ENCODE measurements around the gene GIGYF2. TPM values are rescaled to one million over a fixed set of nuclear protein-coding genes. Genes with fewer than 3 reads are reported as not detected.

Gene GIGYF2
- total RNA-seq, 1 donor from 2014 or later = 72.3 TPM

GRCh38 chr2:232870766-232871371, 173.7 kb downstream of the GIGYF2 start:
- Mint-ChIP-seq H3K27ac (peak overlapping the region; percentile 84), H3K4me3 (ENCODE audit: low read depth) (no peak overlapping the region), H3K27me3 (peaks cover 8% of the 10 kb centered on the region), H3K36me3 (ENCODE audit: insufficient read depth) (no peaks in the 10 kb centered on the region), H3K4me1 (ENCODE audit: low read depth) (no peaks in the 10 kb centered on the region), H3K9me3 (ENCODE audit: low read depth) (no peaks in the 10 kb centered on the region)
- no peak for DNase-seq (ENCODE audit: low spot score, unreplicated experiment)
- TF ChIP-seq CTCF (IDR thresholded peaks at IDR 0.05; ENCODE audit: unreplicated experiment) = no peak

- H3K27ac Mint-ChIP-seq = no peak overlapping the region
- peaks cover 8% of the 10 kb centered on the region for H3K27me3 Mint-ChIP-seq
- no peak for TF ChIP-seq CTCF (IDR thresholded peaks at IDR 0.05; ENCODE audit: unreplicated experiment)
- H3K4me3 Mint-ChIP-seq (ENCODE audit: low read depth) = no peak overlapping the region
- no peaks in the 10 kb centered on the region for H3K4me1 Mint-ChIP-seq (ENCODE audit: low read depth)
- DNase-seq (ENCODE audit: low spot score, unreplicated experiment) = no peak
- H3K36me3 Mint-ChIP-seq (ENCODE audit: insufficient read depth) = no peaks in the 10 kb centered on the region
- H3K9me3 Mint-ChIP-seq (ENCODE audit: low read depth) = no peaks in the 10 kb centered on the region
These were observed 174.3 kb downstream of the GIGYF2 start for GRCh38 chr2:232871418-232871834.

- no peak overlapping the region for H3K4me3 Mint-ChIP-seq (ENCODE audit: low read depth)
- H3K4me1 Mint-ChIP-seq (ENCODE audit: low read depth) = no peaks in the 10 kb centered on the region
- no peak for TF ChIP-seq CTCF (IDR thresholded peaks at IDR 0.05; ENCODE audit: unreplicated experiment)
- no peak for DNase-seq (ENCODE audit: low spot score, unreplicated experiment)
- no peaks in the 10 kb centered on the region for H3K36me3 Mint-ChIP-seq (ENCODE audit: insufficient read depth)
- no peaks in the 10 kb centered on the region for H3K9me3 Mint-ChIP-seq (ENCODE audit: low read depth)
- no peak overlapping the region for H3K27ac Mint-ChIP-seq
- H3K27me3 Mint-ChIP-seq = peaks cover 8% of the 10 kb centered on the region
These were observed 175.0 kb downstream of the GIGYF2 start for GRCh38 chr2:232871835-232872736.

GRCh38 chr2:232872826-232873225, 175.7 kb downstream of the GIGYF2 start:
- H3K4me1 Mint-ChIP-seq (ENCODE audit: low read depth) = no peaks in the 10 kb centered on the region
- H3K9me3 Mint-ChIP-seq (ENCODE audit: low read depth) = no peaks in the 10 kb centered on the region

More at GRCh38 chr2:232872826-232873225, 175.7 kb downstream of the GIGYF2 start:
- H3K27me3 Mint-ChIP-seq = peaks cover 13% of the 10 kb centered on the region
- peak overlapping the region; percentile 16 for H3K27ac Mint-ChIP-seq
- no peak overlapping the region for H3K4me3 Mint-ChIP-seq (ENCODE audit: low read depth)
- no peak for TF ChIP-seq CTCF (IDR thresholded peaks at IDR 0.05; ENCODE audit: unreplicated experiment)
- no peaks in the 10 kb centered on the region for H3K36me3 Mint-ChIP-seq (ENCODE audit: insufficient read depth)
- DNase-seq (ENCODE audit: low spot score, unreplicated experiment) = no peak
